PC-9 (cell line): Measurements from ENCODE around the gene PLAGL2. TPM values are rescaled to one million over a fixed set of nuclear protein-coding genes. Genes with fewer than 3 reads are reported as not detected.

Experiments used
- BruUV-seq: library from RNA; stranded (reverse); fragments of 400-500 nt; replicated peaks from 2 replicates; lab custom pipeline; 2021; lab: Mats Ljungman, UMichigan
- CTCF ChIA-PET: fragments of 300-600 bp; sonication (Branson Sonifier 250); formaldehyde crosslinking; loops from one replicate; lab custom pipeline; 2022; ENCODE audit warnings: antibody characterized with exemption; lab: Charles Lee
- POLR2A ChIA-PET: fragments of 300-600 bp; sonication (Branson Sonifier 250); formaldehyde crosslinking; loops from one replicate; lab custom pipeline; 2022; ENCODE audit warnings: antibody characterized with exemption; ENCODE audit not compliant: unreplicated experiment; lab: Charles Lee
- DNase-seq, 2 experiments: peaks; one replicate each; pipeline versions ENCODE4 v3.0.0 to v3.0.0-alpha.2; 2015 to 2022; ENCODE audit warnings: mixed read lengths in 1 of 2
- H2AFZ ChIP-seq: fragments of 200-600 bp; sonication (generic); 2 replicates; pipeline ENCODE4 v1.8.1; 2017; ENCODE audit warnings: antibody characterized with exemption
- H3F3A ChIP-seq: fragments of 200-600 bp; sonication (generic); 2 replicates; pipeline ENCODE4 v1.8.1; 2017; ENCODE audit warnings: antibody characterized with exemption, mild to moderate bottlenecking, low read depth; ENCODE audit not compliant: insufficient read depth
- H3K27ac ChIP-seq: fragments of 200-600 bp; sonication (generic); 2 replicates; pipeline ENCODE4 v1.6.1; 2016; ENCODE audit warnings: mixed run types
- H3K27me3 ChIP-seq: fragments of 200-600 bp; sonication (generic); 2 replicates; pipeline ENCODE4 v1.6.1; 2016; ENCODE audit warnings: low read depth, mixed run types; ENCODE audit not compliant: insufficient read depth
- H3K36me3 ChIP-seq: fragments of 200-600 bp; sonication (generic); 2 replicates; pipeline ENCODE4 v1.6.1; 2016; ENCODE audit warnings: low read depth, mixed run types
- H3K4me1 ChIP-seq: fragments of 200-600 bp; sonication (generic); replicated peaks from 2 replicates; pipeline ENCODE4 v1.6.1; 2016; ENCODE audit warnings: mixed run types; ENCODE audit not compliant: insufficient read depth
- H3K4me2 ChIP-seq: fragments of 200-600 bp; sonication (generic); 2 replicates; pipeline ENCODE4 v1.6.1; 2017; ENCODE audit warnings: mixed run types
- H3K4me3 ChIP-seq: fragments of 200-600 bp; sonication (generic); 2 replicates; pipeline ENCODE4 v1.6.1; 2016; ENCODE audit warnings: mixed run types
- H3K79me2 ChIP-seq: fragments of 200-600 bp; sonication (generic); 2 replicates; pipeline ENCODE4 v1.6.1; 2017; ENCODE audit warnings: low read depth, mixed run types
- H3K9me2 ChIP-seq: fragments of 200-600 bp; sonication (generic); 2 replicates; pipeline ENCODE4 v1.8.1; 2017; ENCODE audit warnings: mild to moderate bottlenecking; ENCODE audit not compliant: insufficient read depth
- H3K9me3 ChIP-seq: fragments of 200-600 bp; sonication (generic); 2 replicates; pipeline ENCODE4 v1.8.1; 2016; ENCODE audit warnings: low read depth; ENCODE audit not compliant: insufficient read depth
- H4K20me1 ChIP-seq: fragments of 200-600 bp; sonication (generic); 2 replicates; pipeline ENCODE4 v1.8.1; 2017; ENCODE audit not compliant: insufficient read depth
- CTCF ChIP-seq: fragments of 200-600 bp; sonication (generic); conservative IDR thresholded peaks from 2 replicates; pipeline ENCODE4 v1.6.1; 2017; ENCODE audit warnings: mixed run types, antibody characterized with exemption, mild to moderate bottlenecking, moderate library complexity
- EZH2 ChIP-seq: fragments of 200-600 bp; sonication (generic); IDR thresholded peaks from 2 replicates; pipeline ENCODE4 v1.8.0; 2017; ENCODE audit warnings: antibody characterized with exemption, low read depth
- intact Hi-C: fragments of 100-400 bp; cut with micrococcal nuclease; formaldehyde crosslinking; loops from one replicate; pipeline ENCODE4 v1.10.0; 2022; ENCODE audit not compliant: unreplicated experiment
- total RNA-seq: library from RNA; stranded (reverse); gene quantifications from 2 replicates; pipeline ENCODE4 v1.2.3, GENCODE V29; 2021

PLAGL2 gene
- total RNA-seq, 1 experiment from 2014 or later: 23.8 TPM

DNA sequence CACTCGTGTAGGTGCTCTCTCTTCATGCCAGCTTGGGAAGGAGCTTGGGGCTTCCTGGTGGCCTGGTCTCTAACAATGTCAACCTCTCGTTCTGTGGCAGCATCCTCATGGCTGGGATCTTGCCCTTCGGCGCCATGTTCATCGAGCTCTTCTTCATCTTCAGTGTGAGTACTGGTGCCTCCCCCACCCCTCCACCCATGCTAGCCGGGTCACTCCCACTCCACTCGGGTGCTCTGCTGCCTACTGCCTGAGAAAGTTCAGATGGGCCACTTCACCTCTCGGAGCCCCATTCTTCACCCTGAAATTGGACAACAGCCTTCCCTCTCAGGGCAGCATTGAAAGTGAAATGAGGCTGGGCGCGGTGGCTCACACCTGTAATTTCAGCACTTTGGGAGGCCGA lies 49.2 kb downstream of the PLAGL2 start:
- BruUV-seq: no TSS peak
- H3K9me2 ChIP-seq: no peaks in the 10 kb centered on the region
- no peak overlapping the region for H3K4me2 ChIP-seq
- intact Hi-C loops: loop anchor here (5.0 kb wide), 1 partner anchor 364 kb away; no protein-coding TSS in a partner anchor
- peaks cover 7% of the 10 kb centered on the region; the same call in 1 of the 2 replicates for H3F3A ChIP-seq
- H3K27ac ChIP-seq: no peak overlapping the region
- CTCF ChIA-PET: no interaction called here
- TF ChIP-seq EZH2 (no peak), CTCF (no peak)
- DNase-seq: no peak
- H3K4me1 ChIP-seq: no peaks in the 10 kb centered on the region
- H3K4me3 ChIP-seq: no peak overlapping the region
- no peaks in the 10 kb centered on the region for H3K79me2 ChIP-seq
- H3K36me3 ChIP-seq: peaks cover 25% of the 10 kb centered on the region
- H2AFZ ChIP-seq: no peak overlapping the region
- H3K27me3 ChIP-seq: no peaks in the 10 kb centered on the region
- no peaks in the 10 kb centered on the region for H3K9me3 ChIP-seq
- H4K20me1 ChIP-seq: no peaks in the 10 kb centered on the region
- POLR2A ChIA-PET: no interaction called here

DNA sequence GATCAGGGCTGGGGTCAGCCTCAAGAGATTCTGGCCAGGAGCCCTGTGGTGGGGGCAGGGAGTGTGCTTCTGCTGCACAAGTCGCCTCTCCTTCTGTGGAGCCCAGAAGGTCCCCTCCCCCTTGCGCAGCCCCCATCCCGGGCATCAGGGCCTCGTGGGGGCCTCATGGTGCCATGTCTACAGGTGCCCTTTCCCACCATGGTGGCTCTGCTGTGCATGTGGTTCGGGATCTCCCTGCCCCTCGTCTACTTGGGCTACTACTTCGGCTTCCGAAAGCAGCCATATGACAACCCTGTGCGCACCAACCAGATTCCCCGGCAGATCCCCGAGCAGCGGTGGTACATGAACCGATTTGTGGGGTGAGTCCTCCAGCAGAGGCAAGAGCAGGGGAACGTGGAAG lies 49.9 kb downstream of the PLAGL2 start:
- Histone ChIP-seq H3K4me2 (no peak overlapping the region), H3K4me3 (no peak overlapping the region), H3K27ac (no peak overlapping the region), H3K79me2 (no peaks in the 10 kb centered on the region), H3K27me3 (no peaks in the 10 kb centered on the region), H3K4me1 (no peaks in the 10 kb centered on the region), H3F3A (peaks cover 7% of the 10 kb centered on the region; the same call in 1 of the 2 replicates), H2AFZ (no peak overlapping the region), H3K36me3 (peaks cover 24% of the 10 kb centered on the region), H3K9me3 (no peaks in the 10 kb centered on the region), H3K9me2 (no peaks in the 10 kb centered on the region), H4K20me1 (no peaks in the 10 kb centered on the region)
- POLR2A ChIA-PET: no interaction called here
- CTCF ChIA-PET: no interaction called here
- DNase-seq: no peak
- BruUV-seq: no TSS peak
- TF ChIP-seq EZH2 (no peak), CTCF (no peak)
- intact Hi-C loops: loop anchor here (5.0 kb wide), 1 partner anchor 365 kb away; no protein-coding TSS in a partner anchor

DNA sequence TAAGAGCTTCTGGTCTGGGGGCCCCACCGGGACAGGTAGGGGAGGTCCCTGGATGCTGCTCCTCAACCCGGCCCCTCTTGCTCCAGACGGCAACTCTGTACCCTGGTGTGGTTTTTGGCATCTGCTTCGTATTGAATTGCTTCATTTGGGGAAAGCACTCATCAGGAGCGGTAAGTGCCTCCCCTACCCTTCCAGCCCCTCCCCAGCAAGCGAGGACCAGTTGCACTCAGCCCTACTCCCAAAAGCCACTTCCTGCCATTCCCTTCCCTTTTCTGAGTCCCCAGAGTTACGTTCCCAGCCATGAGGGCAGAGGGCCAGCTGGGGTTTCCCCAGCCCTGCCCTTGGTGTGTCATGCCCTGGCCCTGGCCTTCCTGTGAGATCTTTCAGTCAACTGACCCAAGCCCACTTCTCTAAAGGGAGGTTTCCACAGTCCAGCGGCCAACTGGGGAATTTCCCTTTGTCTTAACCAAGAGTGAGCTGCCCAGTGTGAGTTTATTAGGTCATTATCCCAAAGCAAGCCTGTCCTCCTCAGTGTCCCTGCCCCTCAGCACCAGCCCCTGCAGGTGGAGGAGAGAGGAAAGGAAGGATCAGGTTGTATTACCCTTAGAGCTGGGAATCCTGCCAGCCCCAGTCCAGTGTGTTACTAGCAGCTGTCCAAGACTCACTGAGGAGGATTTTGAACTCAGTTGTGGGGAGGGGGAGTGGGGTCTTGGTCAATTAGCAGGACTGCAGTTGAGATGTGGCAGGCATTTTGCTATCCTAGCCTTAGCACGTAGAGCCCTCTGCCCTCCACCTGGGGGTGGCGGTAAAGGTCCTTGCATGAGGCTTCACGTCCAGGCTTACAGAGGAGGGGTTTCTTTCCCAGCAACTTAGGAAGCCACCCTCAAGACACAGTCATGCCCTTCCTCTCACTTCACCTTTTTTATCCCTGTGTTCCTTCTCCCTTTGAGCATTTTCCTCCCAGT lies 52.2 kb downstream of the PLAGL2 start:
- H3F3A ChIP-seq: peaks cover 7% of the 10 kb centered on the region; the same call in 1 of the 2 replicates
- no peaks in the 10 kb centered on the region for H3K79me2 ChIP-seq
- peak overlapping the region; percentile 29; the same call in 1 of the 2 replicates for H3K27ac ChIP-seq
- no TSS peak for BruUV-seq
- TF ChIP-seq CTCF (no peak), EZH2 (no peak)
- intact Hi-C loops: loop anchor here (2.0 to 5.0 kb wide), 2 partner anchors 367 to 498 kb away; no protein-coding TSS in a partner anchor
- H3K4me2 ChIP-seq: no peak overlapping the region
- H3K9me2 ChIP-seq: no peaks in the 10 kb centered on the region
- H4K20me1 ChIP-seq: no peaks in the 10 kb centered on the region
- no peak overlapping the region for H3K4me3 ChIP-seq
- no peaks in the 10 kb centered on the region for H3K27me3 ChIP-seq
- CTCF ChIA-PET: no interaction called here
- POLR2A ChIA-PET: interaction anchor here (0.6 kb wide), 1 partner anchor 290 kb away, joined by 6 read pairs; no protein-coding TSS in a partner anchor
- peak in 1 of 2 experiments; percentile 68 for DNase-seq
- no peaks in the 10 kb centered on the region for H3K9me3 ChIP-seq
- H3K36me3 ChIP-seq: peaks cover 13% of the 10 kb centered on the region; the same call in 1 of the 2 replicates
- H3K4me1 ChIP-seq: no peaks in the 10 kb centered on the region
- H2AFZ ChIP-seq: no peak overlapping the region
